Measurements from ENCODE around the gene FOXI1. TPM values are rescaled to one million over a fixed set of nuclear protein-coding genes. Genes with fewer than 3 reads are reported as not detected.
"Not testable (repeated sequence)": the region's sequence is repeated elsewhere in the genome, so short reads cannot be mapped to it uniquely, and the experiment has no call there.

Gene FOXI1
- total RNA-seq, 1 donor from 2014 or later, result not detected

- no peaks in the 10 kb centered on the region for H3K4me1 Mint-ChIP-seq (ENCODE audit: unreplicated experiment)
- no peak overlapping the region for H3K4me3 Mint-ChIP-seq
- TF ChIP-seq, protein P1, sequence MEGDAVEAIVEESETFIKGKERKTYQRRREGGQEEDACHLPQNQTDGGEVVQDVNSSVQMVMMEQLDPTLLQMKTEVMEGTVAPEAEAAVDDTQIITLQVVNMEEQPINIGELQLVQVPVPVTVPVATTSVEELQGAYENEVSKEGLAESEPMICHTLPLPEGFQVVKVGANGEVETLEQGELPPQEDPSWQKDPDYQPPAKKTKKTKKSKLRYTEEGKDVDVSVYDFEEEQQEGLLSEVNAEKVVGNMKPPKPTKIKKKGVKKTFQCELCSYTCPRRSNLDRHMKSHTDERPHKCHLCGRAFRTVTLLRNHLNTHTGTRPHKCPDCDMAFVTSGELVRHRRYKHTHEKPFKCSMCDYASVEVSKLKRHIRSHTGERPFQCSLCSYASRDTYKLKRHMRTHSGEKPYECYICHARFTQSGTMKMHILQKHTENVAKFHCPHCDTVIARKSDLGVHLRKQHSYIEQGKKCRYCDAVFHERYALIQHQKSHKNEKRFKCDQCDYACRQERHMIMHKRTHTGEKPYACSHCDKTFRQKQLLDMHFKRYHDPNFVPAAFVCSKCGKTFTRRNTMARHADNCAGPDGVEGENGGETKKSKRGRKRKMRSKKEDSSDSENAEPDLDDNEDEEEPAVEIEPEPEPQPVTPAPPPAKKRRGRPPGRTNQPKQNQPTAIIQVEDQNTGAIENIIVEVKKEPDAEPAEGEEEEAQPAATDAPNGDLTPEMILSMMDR (conservative IDR thresholded peaks at IDR 0.05), result no peak
- H3K36me3 Mint-ChIP-seq, result no peaks in the 10 kb centered on the region
- H3K27ac Mint-ChIP-seq, result no peak overlapping the region
- H3K27me3 Mint-ChIP-seq, result peaks cover 12% of the 10 kb centered on the region
- H3K9me3 Mint-ChIP-seq, result no peaks in the 10 kb centered on the region
- DNase-seq (ENCODE audit: extremely low spot score, unreplicated experiment), result no peak
Observed at GRCh38 chr5:170138273-170138672, 32.6 kb downstream of the FOXI1 start.

- no peak overlapping the region for H3K27ac Mint-ChIP-seq
- no peaks in the 10 kb centered on the region for H3K4me1 Mint-ChIP-seq (ENCODE audit: unreplicated experiment)
- no peaks in the 10 kb centered on the region for H3K36me3 Mint-ChIP-seq
- peaks cover 7% of the 10 kb centered on the region for H3K27me3 Mint-ChIP-seq
- H3K9me3 Mint-ChIP-seq, result no peaks in the 10 kb centered on the region
- TF ChIP-seq, protein P1 (conservative IDR thresholded peaks at IDR 0.05), result no peak
- peak; percentile 20 for DNase-seq (ENCODE audit: extremely low spot score, unreplicated experiment)
- H3K4me3 Mint-ChIP-seq, result no peak overlapping the region
Observed at GRCh38 chr5:170139786-170140335, 34.2 kb downstream of the FOXI1 start.

DNA sequence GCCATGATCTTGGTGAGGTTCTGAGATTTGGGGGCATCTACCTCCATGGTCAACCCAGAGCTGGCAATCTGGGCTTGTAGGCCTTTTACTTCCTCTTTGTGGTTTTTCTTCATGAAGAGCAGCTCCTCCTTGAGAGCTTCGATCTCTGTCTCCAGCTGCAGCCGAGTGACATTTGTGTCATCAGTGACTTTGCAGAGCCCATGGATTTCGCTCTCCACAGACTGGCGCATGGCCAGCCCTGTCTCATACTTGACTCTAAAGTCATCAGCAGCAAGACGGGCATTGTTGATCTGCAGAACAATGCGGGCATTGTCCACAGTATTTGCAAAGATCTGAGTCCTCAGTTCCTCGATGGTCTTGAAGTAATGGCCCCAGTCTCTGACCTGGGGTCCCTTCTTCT is 35.5 kb downstream of the FOXI1 start:
- DNase-seq (ENCODE audit: extremely low spot score, unreplicated experiment); H3K27me3 Mint-ChIP-seq; H3K4me3 Mint-ChIP-seq; H3K36me3 Mint-ChIP-seq; H3K4me1 Mint-ChIP-seq (ENCODE audit: unreplicated experiment); H3K9me3 Mint-ChIP-seq; H3K27ac Mint-ChIP-seq: not testable (repeated sequence)

GRCh38 chr5:170141636-170142035 is 35.9 kb downstream of the FOXI1 start:
- no peaks in the 10 kb centered on the region for H3K9me3 Mint-ChIP-seq
- H3K27ac Mint-ChIP-seq, result no peak overlapping the region
- no peaks in the 10 kb centered on the region for H3K36me3 Mint-ChIP-seq
- DNase-seq (ENCODE audit: extremely low spot score, unreplicated experiment), result peak; percentile 61
- H3K27me3 Mint-ChIP-seq, result peaks cover 5% of the 10 kb centered on the region
- H3K4me1 Mint-ChIP-seq (ENCODE audit: unreplicated experiment), result no peaks in the 10 kb centered on the region
- H3K4me3 Mint-ChIP-seq, result no peak overlapping the region
- TF ChIP-seq, protein P1 (conservative IDR thresholded peaks at IDR 0.05), result no peak

DNA sequence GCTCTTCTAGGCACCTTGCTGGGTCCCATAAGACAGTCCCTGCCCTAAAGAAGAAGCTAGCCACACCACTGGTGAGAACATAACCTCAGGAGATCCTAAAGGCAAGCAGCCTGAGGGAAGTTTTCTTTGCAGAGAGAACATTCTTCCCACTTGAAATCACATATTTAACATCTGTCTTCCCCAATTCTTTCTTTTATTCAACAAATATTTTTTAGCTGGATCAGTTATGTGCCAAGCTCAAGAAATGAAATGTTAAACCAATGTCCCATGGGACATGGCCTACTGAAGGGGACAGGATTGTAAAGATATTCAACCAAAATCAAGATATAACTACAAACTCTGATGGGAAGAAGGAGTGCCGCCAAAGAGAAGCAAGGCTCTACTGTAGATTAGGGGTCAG is 36.5 kb downstream of the FOXI1 start:
- DNase-seq (ENCODE audit: extremely low spot score, unreplicated experiment), result no peak
- H3K27ac Mint-ChIP-seq, result no peak overlapping the region
- no peaks in the 10 kb centered on the region for H3K4me1 Mint-ChIP-seq (ENCODE audit: unreplicated experiment)
- no peak overlapping the region for H3K4me3 Mint-ChIP-seq
- H3K36me3 Mint-ChIP-seq, result no peaks in the 10 kb centered on the region
- TF ChIP-seq, protein P1 (conservative IDR thresholded peaks at IDR 0.05), result no peak
- peaks cover 5% of the 10 kb centered on the region for H3K27me3 Mint-ChIP-seq
- H3K9me3 Mint-ChIP-seq, result no peaks in the 10 kb centered on the region

GRCh38 chr5:170143091-170143490 is 37.4 kb downstream of the FOXI1 start:
- H3K27ac Mint-ChIP-seq, result no peak overlapping the region
- TF ChIP-seq, protein P1 (conservative IDR thresholded peaks at IDR 0.05), result no peak

More at GRCh38 chr5:170143091-170143490, 37.4 kb downstream of the FOXI1 start:
- no peaks in the 10 kb centered on the region for H3K36me3 Mint-ChIP-seq
- peaks cover 8% of the 10 kb centered on the region for H3K27me3 Mint-ChIP-seq
- H3K4me1 Mint-ChIP-seq (ENCODE audit: unreplicated experiment), result no peaks in the 10 kb centered on the region
- H3K9me3 Mint-ChIP-seq, result no peaks in the 10 kb centered on the region
- DNase-seq (ENCODE audit: extremely low spot score, unreplicated experiment), result peak; percentile 39
- H3K4me3 Mint-ChIP-seq, result no peak overlapping the region

All from type B pancreatic cell (in vitro differentiated cells).